ENCODE results near the gene SHQ1.
"Not testable (repeated sequence)": the region's sequence is repeated elsewhere in the genome, so short reads cannot be mapped to it uniquely, and the experiment has no call there.

SHQ1 gene

DNA sequence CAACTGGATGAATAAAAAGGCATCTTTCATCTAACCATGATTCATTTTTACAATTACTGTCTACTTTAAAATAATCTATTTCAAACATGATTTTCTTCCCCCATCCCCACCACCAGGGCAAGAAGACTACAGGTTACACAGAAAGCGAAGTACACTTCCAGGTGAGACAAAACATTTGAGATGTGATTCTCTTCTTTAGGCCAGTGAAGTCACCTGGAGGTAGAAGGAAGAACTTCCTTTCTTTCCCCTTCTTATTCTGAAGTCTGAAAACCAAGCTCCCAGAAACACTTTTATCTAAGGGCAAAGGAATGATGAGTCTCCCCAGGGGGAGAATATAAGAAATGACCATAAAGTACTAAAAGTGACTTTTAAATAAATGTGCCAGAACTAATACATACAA, 36.7 kb downstream of the SHQ1 start:
- no peak for DNase-seq
- intact Hi-C loops (cut with DNase I) = no loop called here

DNA sequence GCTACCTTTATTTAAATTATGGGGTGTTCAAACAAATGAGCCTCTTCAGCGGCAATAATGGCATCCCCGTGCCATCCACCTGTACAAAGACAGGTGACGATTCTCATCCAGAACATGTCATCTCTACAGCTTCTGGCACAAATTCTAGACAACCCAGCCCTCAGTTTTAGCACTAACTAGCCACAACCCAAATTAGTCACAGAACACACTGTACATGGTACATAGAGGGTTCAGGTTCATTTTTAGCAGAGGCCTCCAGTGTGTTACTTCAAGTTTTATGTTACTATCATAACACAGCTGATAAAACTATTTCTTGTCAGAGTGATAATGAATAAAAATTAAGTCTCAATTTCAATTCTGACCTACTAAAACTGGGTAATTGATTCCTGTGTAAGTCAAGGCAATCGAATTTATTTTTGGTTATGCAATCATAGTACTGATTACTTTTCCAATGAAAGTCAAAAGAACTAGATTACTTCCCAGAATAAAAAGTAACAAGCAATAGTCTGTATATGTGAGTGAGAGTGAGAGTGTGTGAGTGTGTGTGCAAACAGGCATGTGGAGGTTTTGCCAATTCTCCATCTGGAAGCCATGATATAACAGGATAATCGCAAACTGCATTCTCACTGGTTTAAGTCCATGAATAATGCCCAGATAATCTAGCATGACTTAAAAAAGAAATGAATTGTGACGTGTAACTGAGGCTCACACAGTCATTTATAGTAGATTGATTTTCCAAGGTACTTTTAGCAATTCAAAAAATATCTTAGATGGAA, 37.4 kb downstream of the SHQ1 start:
- intact Hi-C loops (cut with DNase I) = no loop called here
- no peak for DNase-seq

DNA sequence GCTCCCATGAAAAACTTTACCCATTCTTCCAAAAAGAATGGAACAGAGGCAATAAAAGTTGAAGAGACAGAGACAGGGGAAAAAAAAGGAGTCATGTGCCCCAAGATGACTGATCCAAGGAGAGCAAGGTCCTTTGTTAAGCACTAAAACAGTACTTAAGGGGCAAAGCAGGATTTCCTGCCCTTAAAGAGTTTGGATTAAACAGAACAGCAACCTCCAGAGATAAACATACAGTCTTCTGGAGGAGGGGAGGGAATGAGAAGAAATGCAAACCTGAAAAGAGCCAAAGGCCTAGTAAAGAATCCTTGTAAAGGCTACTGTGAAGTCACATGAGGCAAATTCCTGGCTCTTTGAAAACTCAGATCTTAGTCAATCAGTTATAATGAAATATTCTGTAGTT, 38.2 kb downstream of the SHQ1 start:
- intact Hi-C loops (cut with DNase I) = no loop called here
- DNase-seq = no peak

DNA sequence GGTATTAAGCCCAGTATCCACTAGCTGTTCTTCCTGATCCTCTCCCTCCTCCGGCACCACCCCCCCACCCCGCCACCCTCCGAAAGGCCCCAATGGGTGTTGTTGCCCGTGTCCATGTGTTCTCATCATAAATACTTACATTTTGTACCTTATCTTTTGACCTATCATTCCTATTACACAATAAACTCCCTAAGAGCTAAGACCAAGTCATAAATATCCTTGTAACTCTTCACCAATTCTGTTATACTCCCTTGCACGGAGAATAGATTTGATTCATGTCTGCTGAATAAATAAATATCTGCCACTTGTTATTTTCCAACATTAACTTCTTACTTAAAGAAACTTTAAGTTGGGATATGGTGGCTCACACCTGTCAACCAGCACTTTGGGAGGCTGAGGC, 43.9 kb downstream of the SHQ1 start:
- no peak for DNase-seq
- intact Hi-C loops (cut with DNase I) = no loop called here

DNA sequence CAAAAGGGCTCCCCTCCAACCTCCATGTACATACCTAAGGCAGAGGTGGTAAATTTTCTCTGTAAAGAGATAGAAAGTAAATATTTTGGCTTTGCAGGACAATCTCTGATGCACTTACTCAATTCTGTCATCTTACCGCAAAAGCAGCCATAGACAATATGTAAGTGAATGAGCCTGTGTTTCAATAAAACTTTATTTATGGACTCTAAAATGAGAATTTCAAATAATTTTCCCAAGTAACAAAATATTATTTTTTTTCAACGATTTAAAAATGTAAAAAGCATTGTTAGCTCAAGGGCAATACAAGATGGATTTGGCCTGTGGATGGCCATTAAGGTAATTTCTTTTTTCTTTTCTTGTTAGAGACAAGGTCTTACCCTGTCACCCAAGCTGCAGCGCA, 44.7 kb downstream of the SHQ1 start:
- DNase-seq = no peak
- intact Hi-C loops (cut with DNase I) = no loop called here

DNA sequence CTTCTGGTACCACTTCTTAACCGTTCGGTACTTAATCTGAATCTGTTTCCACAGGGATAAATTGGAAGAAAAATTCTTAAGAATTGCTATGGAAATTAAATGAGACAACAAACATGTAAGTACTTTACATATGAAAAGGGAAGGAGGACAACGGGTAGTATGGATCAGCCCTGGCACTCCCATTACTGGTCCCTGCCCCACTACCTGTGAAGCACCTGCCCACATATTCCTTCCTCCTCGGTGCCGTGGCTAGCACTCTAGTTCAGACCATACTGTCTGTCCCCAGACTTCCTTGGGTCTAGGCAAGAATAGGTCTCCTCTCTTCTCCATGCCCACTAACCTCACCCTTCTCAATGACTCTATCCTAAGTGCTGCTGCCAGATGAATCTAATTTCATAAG, 46.2 kb downstream of the SHQ1 start:
- DNase-seq = no peak
- intact Hi-C loops (cut with DNase I) = no loop called here

DNA sequence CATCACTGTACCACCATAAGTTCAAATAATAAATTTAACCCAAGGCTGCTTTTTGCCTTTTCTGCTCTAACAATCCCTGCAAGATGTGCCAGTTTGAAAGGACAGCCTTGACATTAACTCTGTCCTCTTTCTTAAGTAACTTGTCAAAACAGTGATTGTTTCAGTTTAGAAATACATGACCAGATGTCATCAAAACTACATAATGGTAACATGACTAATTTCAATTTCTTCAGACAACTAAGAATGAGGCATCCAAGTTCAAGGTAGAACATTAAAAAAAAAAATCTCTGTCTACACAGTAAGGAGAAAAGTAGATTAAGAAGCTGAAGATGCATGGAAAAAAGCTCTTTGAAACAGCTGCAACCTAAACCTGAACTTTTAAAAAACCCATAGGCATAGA, 47.4 kb downstream of the SHQ1 start:
- intact Hi-C loops (cut with DNase I) = no loop called here

DNA sequence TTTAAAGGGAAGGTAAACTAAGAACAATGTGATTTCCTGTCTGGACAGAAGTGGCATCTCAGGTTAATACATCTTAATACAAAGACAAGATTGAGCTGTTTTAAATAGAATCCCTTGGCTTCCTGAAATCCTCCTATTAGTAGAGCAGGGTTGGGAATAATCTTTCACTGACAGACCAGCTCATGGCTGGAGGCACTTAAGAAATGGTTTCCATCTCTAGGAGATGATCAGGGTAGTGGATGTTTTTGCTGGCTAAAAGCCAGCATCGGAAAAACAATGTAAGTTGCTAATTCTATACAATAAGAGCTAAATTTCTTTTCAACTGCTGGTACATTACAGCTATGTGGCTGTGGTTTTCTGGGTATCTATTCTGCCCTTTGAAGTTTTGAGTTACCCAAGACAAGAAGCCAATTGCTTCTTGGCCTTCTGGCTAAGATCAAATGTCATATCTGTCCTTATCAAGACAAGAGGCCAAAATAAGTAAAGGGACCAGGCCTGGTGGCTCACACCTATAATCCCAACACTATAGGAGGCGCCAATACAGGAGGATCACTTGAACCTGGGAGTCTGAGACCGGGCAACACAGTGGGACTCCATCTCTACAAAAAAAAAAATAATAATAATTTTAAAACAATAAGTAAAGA, 49.6 kb downstream of the SHQ1 start:
- no peak for DNase-seq
- intact Hi-C loops (cut with DNase I) = no loop called here

More for the DNA sequence above, 47.4 kb downstream of the SHQ1 start:
- DNase-seq = no peak

DNA sequence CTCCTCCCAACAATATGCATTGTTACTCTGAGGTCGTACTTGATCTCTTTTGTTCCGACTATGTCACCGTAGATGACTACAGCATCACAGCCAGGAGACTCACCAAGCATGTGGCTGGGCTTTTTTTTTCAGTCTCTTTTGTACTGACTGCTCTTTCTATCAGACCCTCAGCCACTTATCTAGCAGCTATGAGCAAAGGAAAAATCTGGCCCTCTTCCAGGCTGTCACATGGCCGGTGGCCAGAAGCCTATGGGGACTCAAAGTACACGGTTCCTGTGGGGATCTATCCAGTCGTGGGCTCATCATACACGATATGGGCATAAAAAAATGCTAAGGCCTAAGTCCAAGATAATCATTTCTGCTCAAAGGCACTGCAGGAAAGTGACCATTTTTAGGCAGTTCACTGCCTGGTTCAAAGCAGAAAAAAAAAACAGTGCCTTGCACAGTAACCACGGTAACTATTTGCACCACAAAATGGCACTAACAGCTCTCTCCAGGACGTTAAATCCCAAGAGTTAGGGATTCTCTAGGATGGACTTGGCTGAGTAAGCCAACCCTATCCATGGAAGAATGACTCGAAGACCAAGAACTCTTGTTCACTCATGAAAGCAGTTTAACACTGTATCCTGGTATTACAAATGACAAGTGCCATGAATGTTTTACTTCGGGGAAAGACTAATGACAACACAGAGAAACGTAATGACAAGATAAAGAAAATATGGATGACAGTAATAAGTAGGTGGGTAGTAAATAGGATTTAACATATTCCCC, 50.3 kb downstream of the SHQ1 start:
- intact Hi-C loops (cut with DNase I) = no loop called here
- peak in 8 of 42 donors; percentile 10 to 55 (median 20) for DNase-seq

DNA sequence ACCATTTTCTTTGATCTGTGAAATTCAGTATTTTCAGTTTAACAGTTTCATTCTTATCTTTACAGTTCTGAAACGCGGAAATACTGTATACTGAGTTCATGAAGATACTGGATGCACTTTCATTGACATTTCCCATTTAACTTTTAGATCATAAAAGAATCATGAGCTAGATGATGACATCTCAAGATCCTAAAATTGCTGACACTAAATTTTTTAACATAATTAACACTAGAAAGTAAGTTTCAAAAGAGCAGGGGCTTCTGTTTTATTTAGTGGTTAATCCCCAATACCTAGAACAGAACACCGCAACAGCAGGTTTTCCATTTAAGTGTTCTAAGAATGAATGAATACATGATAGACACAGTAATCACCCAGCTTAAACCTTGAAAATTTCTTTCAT, 54.2 kb downstream of the SHQ1 start:
- no peak for DNase-seq
- intact Hi-C loops (cut with DNase I) = no loop called here

DNA sequence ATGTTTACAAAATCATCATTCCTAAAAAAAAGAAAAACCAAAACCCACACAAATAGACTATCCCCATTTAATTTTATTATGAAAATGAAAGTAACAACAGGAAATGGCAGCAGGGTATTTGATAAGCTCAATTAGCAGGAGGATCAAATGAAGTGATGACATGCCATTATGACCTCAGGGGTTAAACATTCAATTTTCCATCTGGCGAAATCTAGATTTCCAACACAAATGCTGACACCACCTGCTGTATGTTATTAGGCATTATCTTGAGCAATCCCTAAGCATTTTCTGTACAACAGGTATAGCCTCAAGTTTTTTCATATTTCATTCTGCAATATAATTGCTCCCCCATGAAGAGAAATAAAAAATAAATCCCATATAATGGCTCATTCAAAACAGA, 57.1 kb downstream of the SHQ1 start:
- DNase-seq = no peak
- intact Hi-C loops (cut with DNase I) = no loop called here

DNA sequence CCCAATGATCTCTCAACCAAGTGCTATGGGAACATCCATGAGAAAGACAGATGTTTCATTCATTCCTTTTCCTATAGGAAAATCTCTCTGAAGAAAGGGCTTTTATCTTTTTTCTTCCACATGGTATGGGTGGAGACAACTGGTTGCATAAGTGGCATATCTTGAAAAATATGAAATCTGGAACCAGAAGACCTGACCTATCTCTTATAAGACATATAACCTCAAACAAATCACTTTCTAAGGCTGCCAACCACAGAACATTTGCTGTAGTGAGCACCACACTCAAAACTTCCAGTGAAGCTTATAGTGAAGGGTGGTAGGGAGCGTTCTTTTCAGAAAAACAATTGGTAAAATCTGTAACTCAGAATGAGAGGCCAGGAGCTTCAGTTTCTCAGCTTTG, 58.5 kb downstream of the SHQ1 start:
- DNase-seq = no peak
- intact Hi-C loops (cut with DNase I) = no loop called here

DNA sequence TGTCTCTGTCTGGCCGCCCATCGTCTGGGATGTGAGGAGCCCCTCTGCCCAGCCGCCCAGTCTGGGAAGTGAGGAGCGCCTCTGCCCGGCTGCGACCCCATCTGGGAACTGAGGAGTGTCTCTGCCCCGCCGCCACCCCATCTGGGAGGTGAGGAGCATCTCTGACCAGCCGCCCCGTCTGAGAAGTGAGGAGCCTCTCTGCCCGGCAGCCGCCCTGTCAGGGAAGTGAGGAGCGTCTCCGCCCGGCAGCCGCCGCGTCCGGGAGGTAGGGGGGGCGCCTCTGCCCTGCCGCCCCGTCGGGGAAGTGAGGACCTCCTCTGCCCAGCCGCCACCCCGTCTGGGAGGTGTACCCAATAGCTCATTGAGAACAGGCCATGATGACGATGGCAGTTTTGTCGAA, 60.0 kb downstream of the SHQ1 start:
- intact Hi-C loops (cut with DNase I) = not testable (repeated sequence)

DNA sequence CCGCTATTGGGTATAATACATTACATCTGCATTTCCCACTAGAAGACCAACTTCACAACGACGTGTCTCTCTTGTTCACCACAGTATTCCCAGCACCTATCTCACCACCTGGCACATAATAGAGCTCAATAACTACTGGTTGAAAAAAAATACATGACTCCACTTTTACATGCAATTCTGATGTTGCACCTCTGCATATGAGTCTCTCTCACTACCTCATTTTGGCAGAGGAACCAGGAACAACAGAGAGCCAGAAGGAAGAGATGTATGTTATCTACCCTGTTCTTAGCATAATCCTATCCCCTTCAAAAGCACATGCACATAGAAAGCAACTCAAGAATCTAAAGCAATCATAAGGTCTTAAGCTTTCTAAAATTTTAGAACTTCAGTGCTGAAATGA, 61.6 kb downstream of the SHQ1 start:
- no peak for DNase-seq

More for the DNA sequence above, 60.0 kb downstream of the SHQ1 start:
- DNase-seq = not testable (repeated sequence)

DNA sequence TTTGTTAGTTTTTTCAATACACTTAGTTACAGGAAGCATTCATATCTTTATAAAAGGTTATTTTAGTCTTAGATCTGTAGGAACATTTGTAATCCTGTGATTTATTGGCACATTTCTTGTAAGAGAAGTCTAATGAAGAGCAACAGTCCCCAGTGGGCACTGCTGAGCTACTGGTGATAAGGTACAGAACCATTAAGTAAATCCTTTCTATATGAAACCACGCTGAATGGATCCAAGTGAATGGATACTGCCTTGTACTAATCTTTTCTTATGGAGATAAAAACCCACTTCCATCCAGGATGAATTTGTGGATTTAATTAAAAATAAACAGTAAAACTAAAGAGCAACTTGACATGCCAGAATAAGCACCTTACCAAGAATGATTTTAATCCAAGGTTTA, 64.0 kb downstream of the SHQ1 start:
- no peak for DNase-seq
- intact Hi-C loops (cut with DNase I) = no loop called here

More for the DNA sequence above, 61.6 kb downstream of the SHQ1 start:
- intact Hi-C loops (cut with DNase I) = no loop called here

DNA sequence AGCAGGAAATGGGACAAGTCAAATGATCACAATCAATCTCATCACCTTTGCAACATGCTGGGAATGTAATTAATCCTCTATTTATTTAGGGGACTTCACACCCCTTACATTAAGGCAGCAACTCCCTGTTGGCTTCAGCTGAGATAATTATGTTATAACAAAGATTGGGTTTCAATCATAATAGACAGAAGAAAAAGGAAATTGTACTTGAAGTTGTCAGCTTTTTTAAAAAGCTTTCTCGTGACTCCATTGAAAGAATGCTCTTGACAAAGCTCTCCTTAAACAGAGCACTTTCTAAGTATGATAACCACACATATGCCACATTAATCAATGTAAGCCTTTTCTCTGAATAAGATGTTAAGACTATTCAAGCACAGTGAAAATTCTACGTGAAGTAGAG, 65.7 kb downstream of the SHQ1 start:
- intact Hi-C loops (cut with DNase I) = no loop called here

DNA sequence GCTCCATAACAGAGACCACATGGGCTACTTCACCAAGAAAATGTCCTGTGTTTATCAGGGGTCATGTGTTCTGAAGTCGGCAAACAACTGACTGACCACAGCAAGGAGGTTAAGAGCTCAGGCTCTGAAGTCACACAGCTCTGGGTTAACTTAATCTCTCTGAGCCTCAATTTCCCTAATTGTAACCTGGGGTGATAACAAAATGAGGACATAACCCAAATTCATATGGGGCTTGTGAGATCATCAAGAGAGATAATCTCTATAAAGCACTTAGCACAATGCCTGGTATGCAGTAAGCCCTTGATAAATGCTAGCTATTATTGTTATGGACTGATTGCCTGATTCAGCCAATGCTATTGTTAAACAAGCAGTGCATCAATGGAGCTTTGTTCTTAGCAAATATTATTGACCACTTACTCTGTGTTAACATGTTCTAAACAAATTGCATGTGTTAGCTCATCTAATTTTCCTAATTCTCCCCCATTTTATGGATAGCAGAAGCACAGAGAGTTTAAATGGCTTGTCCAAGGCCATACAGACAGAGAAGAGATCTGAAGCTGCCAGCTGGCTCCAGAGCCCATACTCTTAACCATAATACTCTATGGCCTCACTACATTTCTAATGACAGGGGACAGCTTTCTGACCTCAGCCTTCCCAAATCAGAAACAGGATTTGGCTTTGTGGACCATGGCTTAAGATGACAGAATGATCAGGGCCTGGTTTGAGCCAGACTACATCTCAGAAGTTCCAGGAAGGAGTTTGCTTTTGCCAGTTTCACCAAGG, 78.3 kb downstream of the SHQ1 start:
- no peak for DNase-seq
- intact Hi-C loops (cut with DNase I) = no loop called here

More for the DNA sequence above, 65.7 kb downstream of the SHQ1 start:
- DNase-seq = no peak

DNA sequence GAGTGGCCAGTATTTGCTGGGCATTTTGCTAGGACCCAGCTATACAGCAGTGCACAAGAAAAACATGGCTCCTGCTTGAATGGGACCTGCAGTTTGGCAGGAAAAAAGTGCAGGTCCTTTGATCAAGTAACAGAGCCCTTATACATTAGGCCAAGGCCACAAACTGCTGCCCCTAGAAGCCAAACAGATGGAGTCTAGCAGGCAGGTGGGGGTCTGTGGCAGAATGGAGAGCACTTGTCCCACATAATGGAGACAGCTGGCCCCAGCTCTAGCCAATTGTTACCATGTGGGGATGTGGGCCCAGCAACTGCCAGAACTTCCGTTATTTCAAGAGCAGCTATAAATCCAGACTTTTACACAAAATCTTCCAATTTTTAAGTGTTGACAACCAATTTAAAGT, 79.3 kb downstream of the SHQ1 start:
- no peak for DNase-seq
- intact Hi-C loops (cut with DNase I) = no loop called here

DNA sequence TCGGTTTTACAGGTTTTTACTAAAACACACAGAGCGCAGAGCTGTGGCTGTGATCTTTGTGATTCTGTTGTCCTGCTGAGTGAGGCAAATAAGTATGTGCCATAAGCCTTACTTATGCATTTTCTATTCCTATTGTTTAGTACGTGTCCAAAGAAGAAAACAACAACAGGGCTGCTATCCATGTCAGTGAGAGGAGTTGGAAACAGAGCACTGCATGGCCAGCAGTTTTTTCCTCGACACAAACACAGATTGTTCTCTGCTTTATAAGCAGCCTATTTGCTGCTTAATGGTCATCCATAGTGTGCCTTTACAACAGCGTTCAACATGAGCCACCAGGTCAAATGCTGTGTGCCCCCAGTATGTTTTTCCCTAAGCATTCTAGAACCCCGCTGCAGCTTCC, 79.8 kb downstream of the SHQ1 start:
- DNase-seq = peak in 4 of 42 donors; percentile 8 to 28 (median 16)
- intact Hi-C loops (cut with DNase I) = no loop called here

All from head of caudate nucleus (tissue), 42 donors.